Pancreas (tissue), 10 donors: ENCODE results near the gene SCAMP1. TPM values are rescaled to one million over a fixed set of nuclear protein-coding genes. Genes with fewer than 3 reads are reported as not detected.

Experiments
- ATAC-seq, 4 donors: fragments of 200-7000 bp; cut with Tn5 transposase; one replicate each; pipeline versions ENCODE4 v1.8.0 to v1.9.1; 2020; ENCODE audit warnings: mild to moderate bottlenecking in 4 of 4, moderate library complexity in 4 of 4
- DNase-seq, 6 donors: peaks; one replicate each; pipeline ENCODE4 v3.0.0-alpha.2; 2020
- FAIRE-seq: peaks from 2 replicates; lab custom pipeline; 2012; peaks lifted over from hg19 to GRCh38; lab: Jason Lieb, UNC
- H3K27ac ChIP-seq, 4 donors: fragments of 200-600 bp; sonication (generic); 1 replicate in 3 of 4; 2 replicates in 1 of 4; pipeline versions ENCODE4 v1.5.0 to v1.8.0; 2020
- H3K27me3 ChIP-seq, 4 donors: fragments of 200-600 bp; one replicate each; pipeline ENCODE4 v1.8.0; 2021
- H3K36me3 ChIP-seq, 3 donors: fragments of 200-600 bp; sonication (generic) in 1 of 3; one replicate each; pipeline versions ENCODE4 v1.5.0 to v1.8.0; 2020 to 2021
- H3K4me1 ChIP-seq, 3 donors: fragments of 200-600 bp; one replicate each; pipeline ENCODE4 v1.8.0; 2021
- H3K4me3 ChIP-seq, 4 donors: fragments of 200-600 bp; sonication (generic) in 2 of 4; one replicate each; pipeline versions ENCODE4 v1.5.0 to v1.8.0; 2020 to 2021
- H3K9me3 ChIP-seq, 4 donors: fragments of 200-600 bp; one replicate each; pipeline ENCODE4 v1.8.0; 2021
- WGBS, 2 donors: extraction: QIAGEN DNeasy Blood & Tissue Kit; methylation state at CpG; one replicate each; pipeline ENCODE4 v1.1.7; 2013; 5-methylcytosine and 5-hydroxymethylcytosine counted together
- intact Hi-C, 3 donors: fragments of 100-400 bp; cut with DNase I; formaldehyde crosslinking; loops; one replicate each; pipeline versions ENCODE4 v1.11.1 to v1.14.2; 2022
- polyA plus RNA-seq, 2 donors: library from polyadenylated mRNA; stranded (reverse); fragments of 200-250 nt; gene quantifications; one replicate each; pipeline ENCODE4 v1.2.3, GENCODE V29; 2013
- total RNA-seq, 6 donors: library from RNA; stranded (reverse); fragmentation: NEBNext Ultra II Directional in 4 of 6; extraction: Animal tissue kit (Norgen Biotek cat#: 25700) in 4 of 6; gene quantifications; one replicate each; pipeline versions ENCODE4 v1.2.1 to v1.2.4, GENCODE V29; 2021 to 2023
- TF ChIP-seq, protein P1 (sequence below), 4 donors: fragments of 200-600 bp; sonication (generic) in 3 of 4; IDR thresholded peaks; one replicate each; pipeline versions ENCODE4 v1.5.0 to v1.8.0; 2021; ENCODE audit warnings: antibody characterized with exemption in 4 of 4
- donor health status: healthy with polysubstance abuse.
- donor health status: DM: no; HTN: no; CAD: no; lungs with moderate emphysema.
- donor health status: DM: no; HTN: no; CAD: no.
- donor health status: control.
- donor health status: control.
- donor health status: Bipolar disorder and iron deficiency.
- donor health status: DM: yes; HTN: yes; CAD: no.
- donor health status: DM: no; HTN: no; CAD: no.
- donor health status: DM: no; HTN: no; CAD: no.
- donor health status: DM: yes; HTN: yes; CAD: no.

Gene SCAMP1
- total and polyA plus RNA-seq, 8 donors, result 4.4 to 29.9 (median 20.4) TPM

DNA sequence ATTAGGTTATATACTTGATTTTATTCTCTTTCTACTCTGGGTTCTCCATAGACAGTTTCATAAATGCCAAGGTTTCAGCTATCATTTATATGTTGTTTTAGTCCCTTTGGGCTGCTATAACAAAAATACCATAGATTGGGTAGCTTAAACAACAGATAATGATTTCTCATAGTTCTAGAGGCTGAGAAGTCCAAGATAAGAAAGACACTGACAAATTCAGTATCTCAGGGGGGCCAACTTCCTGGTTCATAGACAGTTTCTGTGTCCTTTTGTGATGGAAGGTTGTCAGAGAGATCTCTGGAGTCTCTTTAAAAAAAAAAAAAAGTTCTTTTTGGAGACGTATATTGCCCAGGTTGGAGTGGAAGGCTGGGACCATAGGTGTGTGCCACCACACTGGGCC lies 113.3 kb downstream of the SCAMP1 start:
- 92 to 100% methylated on average over 1 of the region's 1 CpG for WGBS, 2 donors
- FAIRE-seq (no peak), DNase-seq (no peak), ATAC-seq (no peak)
- intact Hi-C loops, result no loop called here
- Histone ChIP-seq H3K27me3 (no peaks in the 10 kb centered on the region), H3K9me3 (peaks cover 0 to 3% (median 0%) of the 10 kb centered on the region in 4 donors), H3K4me1 (no peaks in the 10 kb centered on the region), H3K36me3 (no peaks in the 10 kb centered on the region), H3K4me3 (no peak overlapping the region), H3K27ac (no peak overlapping the region)
- TF ChIP-seq, protein P1, sequence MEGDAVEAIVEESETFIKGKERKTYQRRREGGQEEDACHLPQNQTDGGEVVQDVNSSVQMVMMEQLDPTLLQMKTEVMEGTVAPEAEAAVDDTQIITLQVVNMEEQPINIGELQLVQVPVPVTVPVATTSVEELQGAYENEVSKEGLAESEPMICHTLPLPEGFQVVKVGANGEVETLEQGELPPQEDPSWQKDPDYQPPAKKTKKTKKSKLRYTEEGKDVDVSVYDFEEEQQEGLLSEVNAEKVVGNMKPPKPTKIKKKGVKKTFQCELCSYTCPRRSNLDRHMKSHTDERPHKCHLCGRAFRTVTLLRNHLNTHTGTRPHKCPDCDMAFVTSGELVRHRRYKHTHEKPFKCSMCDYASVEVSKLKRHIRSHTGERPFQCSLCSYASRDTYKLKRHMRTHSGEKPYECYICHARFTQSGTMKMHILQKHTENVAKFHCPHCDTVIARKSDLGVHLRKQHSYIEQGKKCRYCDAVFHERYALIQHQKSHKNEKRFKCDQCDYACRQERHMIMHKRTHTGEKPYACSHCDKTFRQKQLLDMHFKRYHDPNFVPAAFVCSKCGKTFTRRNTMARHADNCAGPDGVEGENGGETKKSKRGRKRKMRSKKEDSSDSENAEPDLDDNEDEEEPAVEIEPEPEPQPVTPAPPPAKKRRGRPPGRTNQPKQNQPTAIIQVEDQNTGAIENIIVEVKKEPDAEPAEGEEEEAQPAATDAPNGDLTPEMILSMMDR (IDR thresholded peaks at IDR 0.05), result no peak

DNA sequence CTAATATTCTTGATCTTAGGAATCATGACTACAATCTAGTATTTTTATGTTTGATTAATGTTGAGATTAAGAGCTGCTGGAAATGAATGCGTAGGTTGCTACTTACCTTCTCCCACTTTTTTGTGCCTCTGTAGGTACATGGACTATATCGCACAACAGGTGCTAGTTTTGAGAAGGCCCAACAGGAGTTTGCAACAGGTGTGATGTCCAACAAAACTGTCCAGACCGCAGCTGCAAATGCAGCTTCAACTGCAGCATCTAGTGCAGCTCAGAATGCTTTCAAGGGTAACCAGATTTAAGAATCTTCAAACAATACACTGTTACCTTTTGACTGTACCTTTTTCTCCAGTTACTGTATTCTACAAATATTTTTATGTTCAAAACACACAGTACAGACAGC lies 115.0 kb downstream of the SCAMP1 start:
- ATAC-seq (no peak), DNase-seq (no peak), FAIRE-seq (no peak)
- H3K27ac ChIP-seq, result no peak overlapping the region
- no peaks in the 10 kb centered on the region for H3K36me3 ChIP-seq
- H3K4me3 ChIP-seq, result no peak overlapping the region
- TF ChIP-seq, protein P1 (IDR thresholded peaks at IDR 0.05), result no peak
- WGBS, 2 donors, result 93 to 96% methylated on average over 3 of the region's 3 CpGs
- no peaks in the 10 kb centered on the region for H3K27me3 ChIP-seq
- intact Hi-C loops, result no loop called here
- H3K9me3 ChIP-seq, result peaks cover 0 to 3% (median 0%) of the 10 kb centered on the region in 4 donors
- H3K4me1 ChIP-seq, result no peaks in the 10 kb centered on the region

DNA sequence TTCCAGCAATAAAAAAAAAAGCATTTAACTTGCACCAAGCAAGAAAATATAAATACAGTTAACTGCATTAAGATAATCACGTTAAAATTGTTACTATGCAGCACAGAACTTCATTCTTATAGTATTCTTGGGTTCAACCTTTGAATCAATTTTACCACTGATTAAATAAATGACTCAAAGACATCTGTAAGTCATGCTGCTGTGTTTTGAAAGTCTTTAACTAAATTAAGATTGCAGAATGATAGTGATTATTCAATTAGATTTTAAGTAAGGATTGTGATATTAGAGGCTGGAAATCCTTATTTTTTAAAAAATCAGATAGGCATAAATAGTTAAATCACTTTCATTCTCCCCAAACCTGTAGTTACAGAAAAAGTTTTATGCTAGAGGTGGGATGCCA lies 116.4 kb downstream of the SCAMP1 start:
- FAIRE-seq (no peak), DNase-seq (no peak), ATAC-seq (no peak)
- Histone ChIP-seq H3K27me3 (no peaks in the 10 kb centered on the region), H3K9me3 (peaks cover 0 to 3% (median 0%) of the 10 kb centered on the region in 4 donors), H3K4me3 (no peak overlapping the region), H3K27ac (no peak overlapping the region), H3K36me3 (no peaks in the 10 kb centered on the region), H3K4me1 (no peaks in the 10 kb centered on the region)
- WGBS, 2 donors, result 82 to 84% methylated on average over 1 of the region's 1 CpG
- intact Hi-C loops, result no loop called here
- TF ChIP-seq, protein P1 (IDR thresholded peaks at IDR 0.05), result no peak

DNA sequence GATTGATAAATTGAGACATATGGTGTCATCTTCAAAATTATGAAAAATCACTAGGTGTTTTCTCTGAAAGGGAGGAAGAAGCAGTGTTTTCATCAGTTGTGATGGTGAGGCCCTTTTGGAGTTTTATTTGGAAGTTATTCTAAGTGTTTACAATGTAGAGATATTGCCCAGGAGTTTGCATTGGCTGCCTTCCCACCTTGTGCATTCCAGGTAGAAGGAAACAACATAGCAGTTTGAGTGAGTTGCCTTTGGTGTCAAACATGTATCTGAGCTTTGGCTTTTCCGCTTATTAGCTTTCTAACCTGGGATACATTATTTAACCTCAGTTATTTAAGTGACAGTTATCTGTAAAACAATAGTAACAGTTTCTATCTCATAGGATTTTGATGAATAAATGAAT lies 122.5 kb downstream of the SCAMP1 start:
- H3K36me3 ChIP-seq, result peaks cover 0 to 1% (median 0%) of the 10 kb centered on the region in 3 donors

More for the DNA sequence above, 122.5 kb downstream of the SCAMP1 start:
- ATAC-seq, result peak in 3 of 4 donors; percentile 62 to 81 (median 77)
- Histone ChIP-seq H3K27me3 (no peaks in the 10 kb centered on the region), H3K9me3 (peaks cover 0 to 3% (median 0%) of the 10 kb centered on the region in 4 donors), H3K4me1 (peaks cover 0 to 9% (median 0%) of the 10 kb centered on the region in 3 donors), H3K27ac (no peak overlapping the region), H3K4me3 (no peak overlapping the region)
- TF ChIP-seq, protein P1 (IDR thresholded peaks at IDR 0.05), result no peak
- FAIRE-seq, result no peak
- intact Hi-C loops, result no loop called here
- DNase-seq, result peak in 1 of 6 donors; percentile 24
- 48 to 69% methylated on average over 1 of the region's 1 CpG for WGBS, 2 donors
